GM04503 (cell line): ENCODE results near the gene ITCH.
"Not testable (repeated sequence)": the region's sequence is repeated elsewhere in the genome, so short reads cannot be mapped to it uniquely, and the experiment has no call there.

Experiments
- DNase-seq: peaks from one replicate; pipeline ENCODE4 v3.0.0-alpha.2; 2012; ENCODE audit warnings: low read depth

The ITCH gene

DNA sequence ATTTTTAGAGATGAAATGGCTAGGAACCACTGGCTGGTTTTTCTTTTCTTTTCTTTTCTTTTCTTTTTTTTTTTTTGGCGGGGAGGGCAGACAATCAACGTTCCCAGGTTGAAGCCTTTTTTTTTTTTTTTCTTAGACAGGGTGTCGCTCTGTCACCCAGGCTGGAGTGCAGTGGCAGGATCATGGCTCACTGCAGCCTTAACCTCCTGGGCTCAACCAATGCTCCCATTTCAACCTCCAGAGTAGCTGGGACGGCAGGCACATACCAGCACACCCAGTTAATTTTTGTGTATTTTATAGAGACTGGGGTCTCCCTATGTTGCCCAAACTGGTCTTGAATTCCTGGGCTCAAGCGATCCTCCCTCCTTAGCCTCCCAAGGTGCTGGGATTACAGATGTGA is 18.8 kb upstream of the ITCH start:
- no peak for DNase-seq

DNA sequence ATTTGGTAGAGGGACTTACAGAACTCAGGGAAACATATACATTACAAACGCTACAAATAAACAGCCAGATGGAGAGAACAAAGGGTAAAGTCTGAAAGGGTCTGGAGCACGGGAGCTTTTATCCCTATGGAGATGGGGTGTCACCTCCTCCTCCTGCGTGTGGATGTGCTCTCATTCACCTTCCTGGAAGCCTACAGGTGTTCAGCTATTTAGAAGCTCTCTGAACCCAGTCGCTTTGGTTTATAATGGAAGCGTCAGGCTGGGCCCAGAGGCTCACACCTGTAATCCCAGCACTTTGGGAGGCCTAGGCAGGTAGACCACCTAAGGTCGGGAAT is 17.7 kb upstream of the ITCH start:
- DNase-seq: no peak

DNA sequence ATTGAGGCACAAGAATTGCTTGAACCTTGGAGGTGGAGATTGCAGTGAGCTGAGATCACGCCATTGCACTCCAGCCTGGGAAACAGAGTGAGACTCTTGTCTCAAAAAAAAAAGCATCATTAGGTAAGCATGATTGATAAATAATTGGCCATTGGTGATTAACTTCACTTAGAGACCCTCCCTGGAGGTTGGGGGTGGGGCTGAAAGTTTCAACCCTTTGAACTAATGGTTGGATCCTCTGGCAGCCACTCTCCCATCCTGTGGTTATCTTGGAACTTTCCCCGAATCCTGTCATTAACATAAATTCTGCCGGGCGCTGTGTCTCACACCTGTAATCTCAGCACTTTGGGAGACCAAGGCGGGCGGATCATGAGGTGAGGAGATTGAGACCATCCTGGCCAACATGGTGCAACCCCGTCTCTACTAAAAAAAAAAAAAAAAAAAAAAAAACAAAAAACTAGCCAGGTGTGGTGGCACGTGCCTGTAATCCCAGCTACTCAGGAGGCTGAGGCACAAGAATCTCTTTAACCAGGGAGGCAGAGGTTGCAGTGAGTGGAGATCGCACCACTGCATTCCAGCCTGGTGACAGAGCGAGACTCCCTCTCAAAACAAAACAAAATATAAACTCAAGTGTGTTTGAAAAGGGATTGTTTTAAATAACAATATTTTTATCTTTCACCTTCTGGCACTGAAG is 17.1 kb upstream of the ITCH start:
- DNase-seq: not testable (repeated sequence)

DNA sequence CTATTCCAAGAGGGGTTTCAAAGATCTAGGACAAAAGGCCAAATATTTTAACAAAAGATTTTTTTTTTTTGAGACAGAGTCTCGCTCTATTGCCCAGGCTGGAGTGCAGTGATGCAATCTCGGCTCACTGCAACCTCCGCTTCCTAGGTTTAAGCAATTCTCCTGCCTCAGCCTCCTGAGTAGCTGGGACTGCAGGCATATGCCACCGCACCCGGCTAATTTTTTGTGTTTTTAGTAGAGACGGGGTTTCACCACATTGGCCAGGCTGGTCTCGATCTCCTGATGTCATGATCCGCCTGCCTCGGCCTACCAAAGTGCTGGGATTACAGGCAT is 16.6 kb upstream of the ITCH start:
- not testable (repeated sequence) for DNase-seq

DNA sequence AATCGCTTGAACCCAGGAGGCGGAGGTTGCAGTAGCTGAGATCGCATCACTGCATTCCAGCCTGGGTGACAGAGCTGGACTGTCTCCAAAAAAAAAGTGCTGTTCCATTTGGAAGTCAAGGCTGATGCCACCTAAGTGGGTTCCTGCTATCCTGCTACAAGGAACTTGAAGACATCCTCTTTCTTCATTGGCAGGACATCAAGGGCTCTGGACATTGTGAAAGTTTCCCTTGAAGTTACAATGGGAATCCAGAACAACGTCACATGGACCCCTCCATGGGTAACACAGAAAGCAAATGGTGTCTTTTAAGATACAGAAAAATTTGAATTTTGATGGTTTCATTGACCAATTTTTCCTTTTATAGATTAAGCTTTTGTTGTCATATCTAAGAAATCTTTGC is 15.5 kb upstream of the ITCH start:
- no peak for DNase-seq

DNA sequence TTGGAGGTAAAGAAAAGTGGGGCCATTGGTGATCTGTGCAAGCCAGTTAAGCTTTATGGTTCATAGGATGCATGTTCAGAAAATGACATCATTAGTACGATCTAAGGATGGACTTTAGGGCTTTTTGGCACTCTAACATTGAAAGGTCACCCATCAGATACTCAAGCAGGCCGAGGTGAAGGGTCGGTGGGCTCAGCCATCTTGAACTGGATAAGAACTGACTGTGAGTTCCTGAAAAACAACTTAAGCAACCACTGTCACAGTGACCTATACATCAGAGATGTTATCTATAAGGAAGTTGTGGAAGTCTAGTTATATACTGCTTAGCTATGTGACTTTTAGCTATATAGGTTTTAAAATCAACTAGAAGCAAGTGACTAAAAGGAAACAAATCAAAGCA is 13.0 kb upstream of the ITCH start:
- DNase-seq: no peak

DNA sequence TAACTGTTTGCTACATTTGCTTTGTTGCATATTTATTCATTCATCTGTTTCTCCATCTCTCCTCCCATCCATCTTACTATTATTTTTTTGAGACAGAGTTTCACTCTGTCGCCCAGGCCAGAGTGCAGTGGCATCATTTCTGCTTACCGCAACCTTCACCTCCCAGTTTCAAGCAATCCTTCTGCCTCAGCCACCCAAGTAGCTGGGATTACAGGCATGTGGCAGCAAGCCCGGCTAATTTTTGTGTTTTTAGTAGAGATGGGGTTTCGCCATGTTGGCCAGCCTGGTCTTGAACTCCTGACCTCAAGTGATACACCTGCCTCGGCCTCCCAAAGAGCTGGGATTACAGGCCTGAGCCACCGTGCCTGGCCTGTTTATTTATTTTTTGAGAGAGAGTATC is 9.6 kb upstream of the ITCH start:
- DNase-seq: not testable (repeated sequence)

DNA sequence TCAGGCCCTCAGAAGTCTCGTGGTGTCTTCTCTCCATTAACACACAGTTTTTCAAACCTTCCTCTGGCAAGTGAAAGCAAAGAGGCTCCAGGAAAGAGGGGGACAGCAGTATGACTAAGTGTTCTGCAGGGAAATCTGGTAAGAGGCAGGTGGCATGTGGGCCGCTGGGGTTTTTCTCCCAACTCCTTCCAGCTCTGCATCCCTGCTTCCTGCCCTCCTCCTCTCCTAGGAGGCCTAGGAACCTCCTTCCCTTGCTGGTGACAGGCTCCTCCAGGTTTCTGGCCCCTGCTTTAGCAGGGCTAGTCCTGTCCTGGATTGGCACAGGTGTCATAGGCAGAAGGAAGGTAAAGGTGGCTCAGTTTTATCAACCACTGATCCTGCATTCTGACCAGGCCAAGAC is 7.6 kb upstream of the ITCH start:
- DNase-seq: no peak

DNA sequence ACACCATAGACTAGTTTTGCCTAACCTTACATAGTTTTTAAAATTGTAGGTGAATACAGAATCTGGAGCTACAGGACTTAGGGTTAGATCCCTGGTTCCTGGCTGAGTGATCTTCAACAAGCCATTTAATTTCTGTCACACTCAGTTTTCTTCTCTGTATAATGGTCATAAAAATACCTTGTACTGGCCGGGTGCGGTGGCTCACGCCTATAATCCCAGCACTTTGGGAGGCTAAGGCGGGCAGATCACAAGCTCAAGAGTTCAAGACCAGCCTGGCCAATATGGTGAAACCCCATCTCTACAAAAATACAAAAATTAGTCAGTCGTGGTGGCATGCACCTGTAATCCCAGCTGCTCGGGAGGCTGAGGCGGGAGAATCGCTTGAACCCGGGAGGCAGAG is 3.3 kb upstream of the ITCH start:
- not testable (repeated sequence) for DNase-seq

DNA sequence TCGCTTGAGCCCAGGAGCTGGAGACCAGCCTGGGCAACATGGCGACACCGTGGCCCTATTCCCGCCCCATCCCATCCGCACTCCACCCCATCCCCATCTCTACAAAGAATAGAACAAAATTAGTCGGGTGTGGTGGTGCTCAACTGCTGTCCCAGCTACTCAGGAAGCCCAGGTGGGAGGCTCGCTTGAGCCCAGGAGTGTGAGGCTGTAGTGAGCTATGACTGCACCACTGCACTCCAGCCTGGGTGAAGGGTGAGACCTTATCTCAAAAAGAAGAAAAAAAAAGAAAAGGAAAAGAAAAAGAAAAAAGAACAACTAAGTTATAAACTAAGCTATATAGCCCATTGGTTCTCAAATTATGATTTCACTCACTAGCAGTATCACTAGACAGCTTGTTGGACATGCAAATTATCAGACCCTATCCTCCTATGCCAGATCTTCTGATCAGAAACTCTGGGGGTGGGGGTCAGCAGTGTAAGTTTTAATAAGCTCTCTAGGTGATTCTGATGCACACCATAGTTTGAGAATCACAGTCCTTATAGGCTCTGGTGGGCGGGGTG is 491 bp upstream of the ITCH start:
- DNase-seq: no peak

DNA sequence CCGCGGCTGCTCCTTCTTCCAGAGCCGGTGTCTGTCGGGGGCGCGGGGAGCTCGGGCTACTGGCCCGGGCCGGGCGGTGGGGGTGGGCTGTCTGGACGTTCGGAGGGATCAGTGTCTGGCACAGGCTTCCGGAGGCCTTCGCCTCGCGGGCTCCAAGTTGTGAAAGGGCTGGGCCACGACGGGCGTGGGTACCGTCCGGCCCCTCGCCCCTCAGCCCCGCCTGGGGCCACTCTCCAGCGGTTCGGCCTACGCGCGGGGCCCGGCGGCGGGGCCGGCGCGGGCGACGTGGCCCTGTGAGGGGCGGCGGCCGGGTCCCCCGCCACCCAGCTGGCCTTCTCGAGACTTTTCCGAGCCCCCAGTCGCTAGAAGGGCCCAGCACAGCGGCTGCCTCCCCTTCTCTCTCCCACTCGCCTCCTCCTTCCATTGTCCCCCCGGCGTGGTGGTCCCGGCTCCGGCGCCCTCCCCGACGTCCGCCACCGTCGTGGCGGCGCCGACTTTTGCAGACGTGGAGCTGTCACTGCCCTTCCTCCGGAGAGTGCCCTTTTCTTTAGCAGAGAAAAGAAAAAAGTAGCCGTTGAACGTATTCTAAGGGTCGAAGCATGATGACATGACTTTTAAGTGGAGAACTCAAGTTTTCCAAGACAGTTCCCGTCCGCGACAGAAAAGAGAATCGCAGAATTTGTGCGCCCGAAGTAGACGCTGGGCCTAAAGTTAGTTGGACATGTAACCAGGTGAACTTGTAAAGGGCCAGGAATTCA is 571 bp downstream of the ITCH start:
- DNase-seq: peak; percentile 21

DNA sequence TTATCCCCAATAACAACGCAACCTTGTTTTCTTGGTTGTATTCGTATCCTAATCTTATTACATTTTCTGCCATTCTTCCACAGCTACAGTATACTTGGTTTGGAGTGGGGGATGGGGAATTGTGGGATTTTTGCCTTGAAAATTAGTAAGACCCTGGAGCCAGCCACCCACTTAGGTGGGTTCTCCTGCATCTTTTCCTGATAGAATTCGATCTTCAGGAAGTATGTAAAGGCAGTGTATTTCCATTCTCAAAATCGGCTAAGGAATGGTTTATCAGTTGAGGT is 1.1 kb downstream of the ITCH start:
- peak; percentile 3 for DNase-seq

DNA sequence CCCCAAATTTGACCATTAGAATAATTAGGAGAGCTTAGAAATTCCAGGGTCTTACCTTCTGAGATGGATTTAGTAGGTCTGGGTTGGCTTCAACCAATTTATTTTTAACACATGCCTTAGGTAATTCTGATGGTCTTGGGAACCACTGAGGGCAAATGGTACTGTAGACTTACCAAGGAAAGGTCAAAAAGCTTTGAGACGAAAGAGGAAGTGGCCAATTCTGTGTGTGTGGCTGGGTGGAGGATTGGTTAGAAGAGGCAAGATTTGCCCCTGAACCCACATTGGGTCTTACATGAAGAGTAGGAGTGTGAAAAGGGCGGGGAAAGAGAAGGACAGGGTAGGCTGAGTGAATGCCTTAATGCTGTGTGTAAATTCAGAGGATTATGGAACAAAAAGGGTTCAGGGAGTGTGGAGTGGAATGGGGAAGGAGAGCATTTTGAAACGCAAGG is 2.7 kb downstream of the ITCH start:
- no peak for DNase-seq

DNA sequence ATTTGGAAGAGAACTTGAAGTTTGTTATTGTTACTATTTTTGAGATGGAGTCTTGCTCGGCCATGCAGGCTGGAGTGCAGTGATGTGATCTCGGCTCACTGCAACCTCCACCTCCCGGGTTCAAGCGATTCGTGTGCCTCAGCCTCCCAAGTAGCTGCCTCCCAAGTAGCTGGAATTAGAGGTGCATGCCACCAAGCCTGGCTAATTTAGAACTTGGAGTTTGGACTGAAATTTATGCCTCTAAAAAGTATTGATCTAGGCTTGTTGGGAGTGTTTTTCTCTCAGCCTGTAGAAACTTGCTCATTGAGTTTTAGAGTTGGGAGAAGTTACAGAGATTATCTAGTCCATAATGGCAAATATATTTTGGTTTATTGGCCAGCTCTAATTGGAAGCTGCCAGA is 4.1 kb downstream of the ITCH start:
- no peak for DNase-seq

DNA sequence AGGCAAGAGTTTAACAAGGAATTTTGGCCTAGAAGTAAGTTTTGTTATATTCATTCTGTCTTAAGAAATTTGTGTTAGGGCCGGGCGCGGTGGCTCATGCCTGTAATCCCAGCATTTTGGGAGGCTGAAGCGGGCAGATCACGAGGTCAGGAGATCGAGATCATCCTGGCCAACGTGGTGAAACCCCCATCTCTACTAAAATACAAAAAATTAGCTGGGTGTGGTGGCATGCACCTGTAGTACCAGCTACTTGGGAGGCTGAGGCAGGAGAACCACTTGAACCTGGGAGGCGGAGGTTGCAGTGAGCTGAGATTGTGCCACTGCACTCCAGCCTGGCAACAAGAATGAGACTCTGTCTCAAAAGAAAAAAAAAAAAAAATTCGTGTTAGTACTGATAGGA is 4.8 kb downstream of the ITCH start:
- not testable (repeated sequence) for DNase-seq

DNA sequence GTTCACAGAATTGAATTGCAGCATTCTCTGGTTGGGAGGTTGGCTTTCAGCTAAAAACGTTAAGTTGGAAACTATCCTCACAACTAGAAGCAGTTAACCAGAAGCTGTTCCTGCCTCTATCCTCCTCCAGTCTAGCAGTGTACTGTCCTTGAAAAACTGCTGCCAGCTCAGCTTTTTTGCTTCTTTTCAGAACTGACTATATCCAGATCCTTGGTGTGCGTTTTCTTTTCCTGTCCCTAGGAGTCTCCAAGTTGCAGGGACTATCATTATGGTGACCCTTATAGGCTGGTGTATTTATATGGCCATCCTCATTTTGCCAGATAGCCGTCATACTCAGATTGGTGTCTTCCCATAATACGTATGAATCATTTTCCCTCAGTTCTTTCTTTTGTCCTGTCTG is 5.5 kb downstream of the ITCH start:
- DNase-seq: no peak

DNA sequence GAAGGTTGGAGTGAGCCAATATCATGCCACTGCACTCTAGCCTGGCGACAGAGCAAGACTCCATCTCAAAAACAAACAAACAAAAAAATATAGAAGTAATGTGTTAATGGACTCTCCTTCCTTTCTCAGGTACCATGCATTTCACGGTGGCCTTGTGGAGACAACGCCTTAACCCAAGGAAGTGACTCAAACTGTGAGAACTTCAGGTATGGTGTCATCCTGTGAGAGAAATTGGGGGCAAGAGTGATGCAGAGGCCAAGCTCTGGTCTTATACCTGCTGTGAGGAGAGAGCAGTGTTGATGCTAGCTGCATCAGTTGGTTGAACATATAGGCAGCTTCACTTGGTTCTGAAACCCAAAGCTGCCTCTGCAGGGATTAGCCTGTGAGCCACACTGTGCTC is 6.2 kb downstream of the ITCH start:
- no peak for DNase-seq

DNA sequence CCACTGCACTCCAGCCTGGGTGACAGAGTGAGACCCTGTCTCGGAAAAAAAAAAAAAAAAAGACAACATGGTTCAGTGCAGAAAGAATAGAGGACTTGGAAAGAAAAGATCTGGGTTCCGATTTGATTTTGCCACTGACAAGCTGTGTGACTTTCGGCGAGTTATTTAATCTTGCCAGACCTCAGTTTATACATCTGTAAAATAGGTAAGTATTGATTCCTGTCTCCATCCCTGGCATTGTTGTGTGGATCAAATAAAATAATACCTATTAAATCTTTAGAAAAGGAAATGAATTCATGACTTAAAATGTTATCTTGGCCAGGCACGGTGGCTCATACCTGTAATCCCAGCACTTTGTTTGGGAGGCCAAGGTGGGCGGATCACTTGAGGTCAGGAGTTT is 7.0 kb downstream of the ITCH start:
- DNase-seq: no peak

DNA sequence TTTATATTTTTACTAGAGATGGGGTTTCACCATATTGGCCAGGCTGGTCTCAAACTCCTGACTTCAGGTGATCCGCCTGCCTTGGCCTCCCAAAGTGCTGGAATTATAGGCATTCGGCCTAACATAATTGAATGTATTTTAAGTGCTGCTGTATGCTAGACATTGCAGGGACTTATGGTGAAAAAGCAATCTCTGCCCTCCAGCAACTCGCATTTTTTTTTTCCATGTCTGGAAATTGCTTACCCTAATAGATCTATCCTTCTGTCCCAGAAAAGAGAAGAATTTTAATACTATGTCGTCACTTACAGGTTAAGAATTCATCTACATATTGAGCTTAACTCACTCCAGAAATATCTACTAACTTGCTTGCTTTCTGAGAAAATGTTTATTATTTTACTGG is 10.4 kb downstream of the ITCH start:
- DNase-seq: no peak

DNA sequence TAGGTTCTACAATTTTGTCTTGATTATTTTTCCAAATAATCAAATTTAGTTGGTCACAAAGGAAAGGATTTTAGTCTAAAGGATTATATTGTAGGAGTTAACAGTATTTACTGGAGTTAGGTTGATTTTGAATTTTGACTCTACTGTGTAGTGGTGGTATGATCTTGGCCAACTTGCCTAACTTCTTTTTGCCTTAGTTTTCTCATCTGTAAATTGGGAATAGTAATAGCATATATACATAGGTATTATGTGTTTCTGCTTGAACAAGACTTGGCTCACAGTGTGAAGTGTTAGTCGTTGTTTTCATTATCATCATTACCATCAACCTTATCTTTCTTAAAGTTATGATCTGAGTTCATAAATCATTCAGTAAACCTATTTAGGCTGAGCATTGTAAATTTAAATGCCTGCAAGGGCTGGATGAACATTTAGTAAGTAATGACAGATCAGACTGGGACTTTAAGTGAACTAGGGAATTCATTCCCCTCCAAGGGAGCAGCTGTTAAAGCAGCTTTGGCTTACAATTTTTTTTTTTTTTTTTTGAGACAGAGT is 11.2 kb downstream of the ITCH start:
- no peak for DNase-seq

DNA sequence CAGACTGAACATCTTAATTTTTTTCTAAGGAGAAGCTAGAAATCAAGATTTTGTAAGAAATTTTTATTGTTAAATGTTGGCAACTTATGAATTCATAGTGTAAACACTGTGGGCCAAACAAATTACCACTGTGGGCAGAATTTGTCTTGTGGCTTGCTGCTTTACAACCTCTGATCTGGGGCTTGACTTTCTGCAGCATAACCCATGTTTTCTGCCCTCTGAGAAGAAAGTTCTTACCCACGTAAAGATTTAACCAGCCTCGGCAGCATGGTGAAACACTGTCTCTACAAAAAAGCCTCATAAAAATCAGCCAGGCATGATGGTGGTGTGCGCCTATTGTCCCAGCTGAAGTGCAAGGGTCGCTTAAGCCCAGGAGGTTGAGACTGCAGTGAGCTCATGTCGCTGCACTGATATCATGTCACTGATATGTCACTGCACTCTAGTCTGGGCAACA is 12.9 kb downstream of the ITCH start:
- no peak for DNase-seq

DNA sequence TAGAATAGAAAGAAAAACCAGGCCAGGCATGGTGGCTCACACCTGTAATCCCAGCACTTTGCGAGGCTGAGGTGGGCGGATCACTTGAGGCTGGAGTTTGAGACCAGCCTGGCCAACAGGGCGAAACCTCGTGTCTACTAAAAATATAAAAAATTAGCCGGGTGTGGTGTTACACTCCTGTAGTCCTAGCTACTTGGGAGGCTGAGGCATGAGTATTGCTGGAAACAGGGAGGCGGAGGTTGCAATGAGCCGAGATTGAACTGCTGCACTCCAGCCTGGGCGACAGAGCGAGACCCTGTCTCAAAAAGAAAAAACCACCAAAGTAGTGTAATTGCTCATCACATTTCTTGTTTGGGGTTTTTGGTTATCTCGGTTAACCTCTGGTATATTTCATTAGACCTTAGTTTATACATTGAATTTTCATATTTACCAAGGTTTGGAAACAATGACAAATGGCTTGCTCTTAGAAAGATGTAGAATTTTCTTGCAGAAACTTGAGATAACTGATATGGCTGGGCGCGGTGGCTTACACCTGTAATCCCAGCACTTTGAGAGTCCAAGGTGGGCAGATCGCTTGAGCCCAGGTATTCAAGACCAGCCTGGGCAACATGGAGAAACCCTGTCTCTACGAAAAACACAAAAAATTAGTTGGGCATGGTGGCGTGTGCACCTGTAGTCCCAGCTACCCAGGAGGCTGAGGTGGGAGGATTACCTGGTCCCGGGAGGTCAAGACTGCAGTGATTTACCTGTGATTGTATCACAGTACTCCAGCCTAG is 14.2 kb downstream of the ITCH start:
- DNase-seq: no peak

DNA sequence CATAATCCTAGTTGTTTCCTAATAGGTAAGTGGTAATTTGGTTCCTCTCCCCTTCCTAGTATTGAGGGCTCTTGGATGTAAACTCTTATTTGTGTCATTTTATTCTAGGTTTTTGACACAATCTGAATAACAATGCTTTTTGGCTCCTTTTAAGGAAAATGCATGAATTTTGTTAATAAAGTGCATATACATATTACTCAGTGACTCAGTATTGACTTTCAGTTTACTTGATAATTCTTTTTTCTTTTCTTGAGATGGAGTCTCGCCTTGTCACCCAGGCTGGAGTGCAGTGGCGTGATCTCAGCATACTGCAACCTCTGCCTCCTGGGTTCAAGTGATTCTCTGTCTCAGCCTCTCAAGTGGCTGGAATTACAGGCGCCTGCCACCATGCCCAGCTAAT is 19.1 kb downstream of the ITCH start:
- DNase-seq: no peak
